Neural cell (in vitro differentiated cells): ENCODE data around the gene NFIX.

ENCODE experiments used
- CTCF ChIP-seq: fragments of 450-650 bp; IDR thresholded peaks from 2 replicates; pipeline ENCODE4 v1.5.1; 2014; ENCODE audit warnings: antibody characterized with exemption, mild to moderate bottlenecking, moderate library complexity; ENCODE audit not compliant: poor library complexity, severe bottlenecking
- EP300 ChIP-seq: fragments of 450-650 bp; conservative IDR thresholded peaks from 2 replicates; pipeline ENCODE4 v1.6.1; 2014; ENCODE audit warnings: antibody characterized with exemption, mild to moderate bottlenecking, moderate library complexity; ENCODE audit not compliant: poor library complexity, severe bottlenecking
- EZH2 ChIP-seq: fragments of 200-600, 300-800 bp; shearing (Covaris generic), sonication (generic); IDR thresholded peaks from 2 replicates; pipeline ENCODE4 v1.6.1; 2014; ENCODE audit warnings: antibody characterized with exemption, low read length, borderline replicate concordance, mild to moderate bottlenecking; ENCODE audit not compliant: insufficient read depth, poor library complexity, severe bottlenecking
- MXI1 ChIP-seq: fragments of 450-650 bp; conservative IDR thresholded peaks from 2 replicates; pipeline ENCODE4 v1.6.1; 2014; ENCODE audit warnings: antibody characterized with exemption, mild to moderate bottlenecking; ENCODE audit not compliant: poor library complexity, severe bottlenecking
- POLR2AphosphoS5 ChIP-seq: IDR thresholded peaks from 2 replicates; pipeline ENCODE4 v1.6.1; 2012
- RAD21 ChIP-seq: fragments of 450-650 bp; conservative IDR thresholded peaks from 2 replicates; pipeline ENCODE4 v1.6.1; 2014; ENCODE audit warnings: antibody characterized with exemption, mild to moderate bottlenecking, moderate library complexity
- REST ChIP-seq: IDR thresholded peaks from 2 replicates; pipeline ENCODE4 v1.6.1; 2012; ENCODE audit warnings: borderline replicate concordance
- SMC3 ChIP-seq: fragments of 450-650 bp; conservative IDR thresholded peaks from 2 replicates; pipeline ENCODE4 v1.6.1; 2014; ENCODE audit warnings: antibody characterized with exemption, mild to moderate bottlenecking, moderate library complexity; ENCODE audit not compliant: poor library complexity
- TAF1 ChIP-seq: IDR thresholded peaks from 2 replicates; pipeline ENCODE4 v1.6.1; 2012; ENCODE audit warnings: low read depth

- TF ChIP-seq CTCF (no peak), RAD21 (no peak), EP300 (no peak), EZH2 (no peak), SMC3 (no peak), POLR2AphosphoS5 (no peak), REST (no peak), TAF1 (no peak), MXI1 (no peak)
Measured at GRCh38 chr19:13128583-13128982, 133.3 kb downstream of the NFIX start.
